A549 (cell line): Measurements from ENCODE around the gene ABCA4.

Experiments
- CBX8 ChIP-seq: fragments of 200-600 bp; sonication (generic); IDR thresholded peaks from 2 replicates; pipeline ENCODE4 v1.6.1; 2016
- CHD2 ChIP-seq: fragments of 150-350 bp; IDR thresholded peaks from 2 replicates; pipeline ENCODE4 v1.6.1; 2014; ENCODE audit warnings: low read length; ENCODE audit not compliant: partially characterized antibody
- CTCF ChIP-seq: fragments of >200 bp; sonication (Bioruptor Twin); formaldehyde crosslinking; IDR thresholded peaks from 3 replicates; pipeline ENCODE4 v1.5.1; 2016
- EP300 ChIP-seq, 2 experiments: fragments of >200 bp; sonication (Bioruptor Twin); formaldehyde crosslinking; IDR thresholded peaks; 2 replicates in 1 of 2; 3 replicates in 1 of 2; pipeline ENCODE4 v1.6.1; 2016 to 2017
- ESRRA ChIP-seq: fragments of 150-350 bp; IDR thresholded peaks from 2 replicates; pipeline ENCODE4 v1.6.1; 2014; ENCODE audit warnings: mild to moderate bottlenecking, low read length, borderline replicate concordance
- GATA3 ChIP-seq: IDR thresholded peaks from 2 replicates; pipeline ENCODE4 v1.6.1; 2012; ENCODE audit warnings: borderline replicate concordance
- JUNB ChIP-seq: fragments of >200 bp; sonication (Bioruptor Twin); formaldehyde crosslinking; IDR thresholded peaks from 2 replicates; pipeline ENCODE4 v1.6.1; 2016
- POLR2A ChIP-seq: IDR thresholded peaks from 2 replicates; pipeline ENCODE4 v1.6.1; 2012; ENCODE audit warnings: mild to moderate bottlenecking, low read length
- RAD21 ChIP-seq, 2 experiments: fragments of >200 bp in 1 of 2; sonication (Bioruptor Twin) in 1 of 2; formaldehyde crosslinking in 1 of 2; IDR thresholded peaks in 1 of 2; conservative IDR thresholded peaks in 1 of 2; 2 replicates in 1 of 2; 3 replicates in 1 of 2; pipeline ENCODE4 v1.6.1; 2012 to 2018; ENCODE audit warnings: inconsistent platforms in 1 of 2
- RARB ChIP-seq: fragments of 250-450 bp; sonication (Bioruptor Pico); IDR thresholded peaks from 2 replicates; pipeline ENCODE4 v1.8.0; 2021; ENCODE audit warnings: mild to moderate bottlenecking, moderate library complexity
- RCOR1 ChIP-seq: fragments of 150-350 bp; IDR thresholded peaks from 2 replicates; pipeline ENCODE4 v1.6.1; 2014; ENCODE audit warnings: antibody characterized with exemption, low read length, low read depth
- REST ChIP-seq: fragments of 200-600 bp; sonication (generic); IDR thresholded peaks from 2 replicates; pipeline ENCODE4 v1.6.1; 2016; ENCODE audit warnings: antibody characterized with exemption, mild to moderate bottlenecking, moderate library complexity

GRCh38 chr1:93965256-93965655 is 155.7 kb downstream of the ABCA4 start:
- TF ChIP-seq RAD21 (conservative IDR thresholded peaks at IDR 0.05 in 1 of 2, IDR thresholded peaks at IDR 0.05 in 1 of 2) (no peak), ESRRA (no peak), POLR2A (no peak), CTCF (no peak), RARB (CRISPR knock-in tag) (no peak), CBX8 (no peak), EP300 (IDR thresholded peaks at IDR 0.05) (no peak), JUNB (no peak), REST (no peak), GATA3 (no peak), CHD2 (no peak), RCOR1 (no peak)
